ENCODE results near the gene NBEA. TPM values are rescaled to one million over a fixed set of nuclear protein-coding genes. Genes with fewer than 3 reads are reported as not detected.
"Not testable (repeated sequence)": the region's sequence is repeated elsewhere in the genome, so short reads cannot be mapped to it uniquely, and the experiment has no call there.

The NBEA gene
- total RNA-seq, 1 donor from 2014 or later, result 3.9 TPM

GRCh38 chr13:34944751-34945150 is 2.7 kb downstream of the NBEA start:
- TF ChIP-seq CTCF (IDR thresholded peaks at IDR 0.05), result no peak
- ChIA-PET POLR2A (no interaction called here), CTCF (no interaction called here)
- Mint-ChIP-seq H3K36me3 (ENCODE audit: low read depth) (peaks cover 8% of the 10 kb centered on the region), H3K4me3 (no peak overlapping the region), H3K27me3 (peaks cover 9% of the 10 kb centered on the region), H3K4me1 (peaks cover 27% of the 10 kb centered on the region), H3K27ac (no peak overlapping the region), H3K9me3 (no peaks in the 10 kb centered on the region)
- ATAC-seq (ENCODE audit: low read depth) (no peak), DNase-seq (no peak)
- intact Hi-C loops (cut with micrococcal nuclease), result loop anchor here (5.0 kb wide), 3 partner anchors 218 to 1402 kb away; partner anchors contain the start of gene RFC3

- DNase-seq (no peak), ATAC-seq (ENCODE audit: low read depth) (no peak)
- Mint-ChIP-seq H3K36me3 (ENCODE audit: low read depth) (no peaks in the 10 kb centered on the region), H3K27me3 (no peaks in the 10 kb centered on the region), H3K4me3 (no peak overlapping the region), H3K4me1 (no peaks in the 10 kb centered on the region), H3K27ac (no peak overlapping the region), H3K9me3 (no peaks in the 10 kb centered on the region)
- intact Hi-C loops (cut with micrococcal nuclease), result no loop called here
- ChIA-PET CTCF (no interaction called here), POLR2A (no interaction called here)
- no peak for TF ChIP-seq CTCF (IDR thresholded peaks at IDR 0.05)
These were observed 9.5 kb downstream of the NBEA start for GRCh38 chr13:34951528-34951927.

- Mint-ChIP-seq H3K27ac (no peak overlapping the region), H3K27me3 (no peaks in the 10 kb centered on the region), H3K4me3 (no peak overlapping the region), H3K4me1 (no peaks in the 10 kb centered on the region), H3K9me3 (no peaks in the 10 kb centered on the region), H3K36me3 (ENCODE audit: low read depth) (no peaks in the 10 kb centered on the region)
- TF ChIP-seq CTCF (IDR thresholded peaks at IDR 0.05), result no peak
- ATAC-seq (ENCODE audit: low read depth) (no peak), DNase-seq (no peak)
- ChIA-PET POLR2A (no interaction called here), CTCF (no interaction called here)
- intact Hi-C loops (cut with micrococcal nuclease), result no loop called here
These were observed 17.4 kb downstream of the NBEA start for GRCh38 chr13:34959489-34959888.

GRCh38 chr13:34964558-34964957 is 22.5 kb downstream of the NBEA start:
- H3K36me3 Mint-ChIP-seq (ENCODE audit: low read depth), result no peaks in the 10 kb centered on the region
- no peak for TF ChIP-seq CTCF (IDR thresholded peaks at IDR 0.05)
- ChIA-PET POLR2A (no interaction called here), CTCF (no interaction called here)
- intact Hi-C loops (cut with micrococcal nuclease), result no loop called here
- H3K27ac Mint-ChIP-seq, result no peak overlapping the region
- no peaks in the 10 kb centered on the region for H3K27me3 Mint-ChIP-seq
- H3K9me3 Mint-ChIP-seq, result no peaks in the 10 kb centered on the region
- ATAC-seq (ENCODE audit: low read depth) (no peak), DNase-seq (no peak)
- no peak overlapping the region for H3K4me3 Mint-ChIP-seq
- H3K4me1 Mint-ChIP-seq, result no peaks in the 10 kb centered on the region

GRCh38 chr13:34967851-34968562 is 25.9 kb downstream of the NBEA start:
- H3K9me3 Mint-ChIP-seq, result peaks cover 10% of the 10 kb centered on the region
- intact Hi-C loops (cut with micrococcal nuclease), result no loop called here

GRCh38 chr13:34969539-34969938 is 27.5 kb downstream of the NBEA start:
- POLR2A ChIA-PET, CTCF ChIA-PET: not testable (repeated sequence)

More at GRCh38 chr13:34967851-34968562, 25.9 kb downstream of the NBEA start:
- ChIA-PET CTCF (no interaction called here), POLR2A (no interaction called here)
- H3K36me3 Mint-ChIP-seq (ENCODE audit: low read depth), result no peaks in the 10 kb centered on the region
- no peak for TF ChIP-seq CTCF (IDR thresholded peaks at IDR 0.05)
- H3K4me1 Mint-ChIP-seq, result no peaks in the 10 kb centered on the region
- ATAC-seq (ENCODE audit: low read depth), result no peak
- H3K4me3 Mint-ChIP-seq, result no peak overlapping the region
- no peak for DNase-seq
- no peaks in the 10 kb centered on the region for H3K27me3 Mint-ChIP-seq
- H3K27ac Mint-ChIP-seq, result no peak overlapping the region

More at GRCh38 chr13:34969539-34969938, 27.5 kb downstream of the NBEA start:
- H3K36me3 Mint-ChIP-seq (ENCODE audit: low read depth); intact Hi-C loops (cut with micrococcal nuclease); H3K4me3 Mint-ChIP-seq; H3K4me1 Mint-ChIP-seq; H3K27me3 Mint-ChIP-seq; H3K27ac Mint-ChIP-seq; DNase-seq; ATAC-seq (ENCODE audit: low read depth): not testable (repeated sequence)
- H3K9me3 Mint-ChIP-seq, result peaks cover 10% of the 10 kb centered on the region

All from activated B cell treated with CpG ODN at 0.5 μM for 24 hours (primary cell).